Fibroblast of the aortic adventitia (primary cell): ENCODE results near the gene WDR20. TPM values are rescaled to one million over a fixed set of nuclear protein-coding genes. Genes with fewer than 3 reads are reported as not detected.

Source experiments
- DNase-seq: peaks from one replicate; pipeline ENCODE4 v3.0.0-alpha.2; 2010; ENCODE audit warnings: low read depth
- H3K4me3 ChIP-seq: 2 replicates; pipeline ENCODE4 v1.5.1; 2011; ENCODE audit warnings: low read depth, mild to moderate bottlenecking, control low read depth, low read length, moderate library complexity
- CTCF ChIP-seq: IDR thresholded peaks from 2 replicates; pipeline ENCODE4 v1.5.1; 2011; ENCODE audit warnings: mild to moderate bottlenecking, low read length, control low read depth, inconsistent platforms; ENCODE audit not compliant: insufficient read depth
- total RNA-seq: library from RNA; depleted of rRNA; stranded (reverse); fragments of >200 nt; gene quantifications from 2 replicates; pipeline ENCODE4 v1.2.3, GENCODE V29; 2012; ENCODE audit warnings: low replicate concordance

WDR20 gene
- total RNA-seq, 1 donor = 14.6 TPM

GRCh38 chr14:102225386-102225785, 85.7 kb downstream of the WDR20 start:
- H3K4me3 ChIP-seq = no peak overlapping the region
- TF ChIP-seq CTCF = no peak
- DNase-seq = no peak

- DNase-seq = no peak
- TF ChIP-seq CTCF = no peak
- H3K4me3 ChIP-seq = no peak overlapping the region
Observed at GRCh38 chr14:102225936-102226335, 86.2 kb downstream of the WDR20 start.

GRCh38 chr14:102226356-102227125, 86.8 kb downstream of the WDR20 start:
- no peak overlapping the region for H3K4me3 ChIP-seq
- TF ChIP-seq CTCF = no peak
- DNase-seq = no peak

- no peak for DNase-seq
- TF ChIP-seq CTCF = no peak
- no peak overlapping the region for H3K4me3 ChIP-seq
Observed at GRCh38 chr14:102227184-102227964, 87.7 kb downstream of the WDR20 start.

GRCh38 chr14:102229071-102229738, 89.5 kb downstream of the WDR20 start:
- no peak for TF ChIP-seq CTCF
- DNase-seq = no peak
- H3K4me3 ChIP-seq = no peak overlapping the region

GRCh38 chr14:102229739-102230092, 90.0 kb downstream of the WDR20 start:
- TF ChIP-seq CTCF = no peak
- DNase-seq = no peak

More at GRCh38 chr14:102229739-102230092, 90.0 kb downstream of the WDR20 start:
- H3K4me3 ChIP-seq = no peak overlapping the region
